Measurements from ENCODE around the gene SLC6A20. TPM values are rescaled to one million over a fixed set of nuclear protein-coding genes. Genes with fewer than 3 reads are reported as not detected.

SLC6A20 gene
- total RNA-seq, 1 experiment from 2014 or later: 0.09 TPM

GRCh38 chr3:45819543-45819942 is 23.2 kb upstream of the SLC6A20 start:
- no peaks in the 10 kb centered on the region for H3K4me1 ChIP-seq (ENCODE audit: insufficient read depth, low read length)
- Mint-ChIP-seq H3K27ac (no peak overlapping the region), H3K9me3 (peaks cover 0 to 8% of the 10 kb centered on the region in 2 experiments; a peak in 3 of 5 replicates), H3K36me3 (ENCODE audit: insufficient read depth in 1 of 3, low read depth in 3 of 3) (peaks cover 0 to 5% (median 4%) of the 10 kb centered on the region in 3 experiments; a peak in 2 of 7 replicates), H3K4me1 (no peaks in the 10 kb centered on the region), H3K27me3 (ENCODE audit: low read depth) (no peaks in the 10 kb centered on the region), H3K4me3 (no peak overlapping the region)
- H4K20me1 ChIP-seq (ENCODE audit: control insufficient read depth, insufficient read depth, insufficient read length): no peaks in the 10 kb centered on the region
- TF ChIP-seq CTCF (conservative IDR thresholded peaks at IDR 0.05): no peak
- no peak overlapping the region for H3K27ac ChIP-seq (ENCODE audit: insufficient read length, low read depth, low read length)
- H3K14ac ChIP-seq (ENCODE audit: insufficient read depth, low read length): no peak overlapping the region
- H3K27me3 ChIP-seq (ENCODE audit: insufficient read depth, low read length): no peaks in the 10 kb centered on the region
- H2BK5ac ChIP-seq (ENCODE audit: insufficient read length, low read length): no peak overlapping the region
- no peak overlapping the region for H3K23ac ChIP-seq (ENCODE audit: insufficient read length, low read depth, low read length)
- no peak overlapping the region for H4K91ac ChIP-seq (ENCODE audit: insufficient read length, low read depth, low read length)
- H2AFZ ChIP-seq (ENCODE audit: low read length): no peak overlapping the region
- no peak overlapping the region for H4K8ac ChIP-seq (replicated peaks; ENCODE audit: insufficient read length, low read depth, low read length)
- H3K79me1 ChIP-seq (ENCODE audit: insufficient read depth, low read depth, low read length, poor library complexity, severe bottlenecking): no peaks in the 10 kb centered on the region
- H3K79me2 ChIP-seq (ENCODE audit: insufficient read depth, low read length): no peaks in the 10 kb centered on the region
- no peak overlapping the region for H3K4ac ChIP-seq (ENCODE audit: low read depth, low read length)
- H3K56ac ChIP-seq (ENCODE audit: insufficient read length, low read depth, low read length): no peak overlapping the region
- WGBS (ENCODE audit: extremely low coverage, insufficient read length, low lambda C conversion rate): no CpG with 5 or more reads among the region's 2 CpGs
- H4K5ac ChIP-seq (ENCODE audit: insufficient read length, low read depth, low read length): no peak overlapping the region
- no peaks in the 10 kb centered on the region for H3K9me3 ChIP-seq (ENCODE audit: control insufficient read depth, low read depth, low read length)
- no peak overlapping the region for H2BK12ac ChIP-seq (ENCODE audit: insufficient read length, low read depth, low read length)
- DNase-seq: no peak
- H3K23me2 ChIP-seq (ENCODE audit: insufficient read length, low read depth, low read length, poor library complexity, severe bottlenecking): no peaks in the 10 kb centered on the region
- H3K18ac ChIP-seq (ENCODE audit: insufficient read length, low read depth, low read length): no peak overlapping the region
- H2BK120ac ChIP-seq (ENCODE audit: low read depth, low read length, poor library complexity, severe bottlenecking): no peak overlapping the region
- H2BK20ac ChIP-seq (ENCODE audit: low read depth, low read length, poor library complexity, severe bottlenecking): no peak overlapping the region
- no peak overlapping the region for H3K4me2 ChIP-seq (ENCODE audit: insufficient read depth, insufficient read length, low read length)
- H2BK15ac ChIP-seq (ENCODE audit: low read depth, low read length): no peak overlapping the region
- H3T11ph ChIP-seq (ENCODE audit: low read length): no peak overlapping the region
- H3K9ac ChIP-seq (ENCODE audit: extremely low read depth, insufficient read length, low read length): no peak overlapping the region
- no peak overlapping the region for H2AK5ac ChIP-seq (ENCODE audit: insufficient read length, low read length)
